NK-92 treated with Interleukin-12 subunit alpha and Interleukin-12 subunit beta, amount 100 ng/mL, for 24 hours (cell line): ENCODE data around the gene FBXL15.

Experiments used
- DNase-seq: peaks from one replicate; lab custom pipeline; 2025; lab: John Stamatoyannopoulos, UW

Gene FBXL15, protein sequence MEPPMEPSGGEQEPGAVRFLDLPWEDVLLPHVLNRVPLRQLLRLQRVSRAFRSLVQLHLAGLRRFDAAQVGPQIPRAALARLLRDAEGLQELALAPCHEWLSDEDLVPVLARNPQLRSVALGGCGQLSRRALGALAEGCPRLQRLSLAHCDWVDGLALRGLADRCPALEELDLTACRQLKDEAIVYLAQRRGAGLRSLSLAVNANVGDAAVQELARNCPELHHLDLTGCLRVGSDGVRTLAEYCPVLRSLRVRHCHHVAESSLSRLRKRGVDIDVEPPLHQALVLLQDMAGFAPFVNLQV

GRCh38 chr10:102420714-102421506, at the start of gene FBXL15:
FBXL15 (plus strand) TSS chr10:102420836; CDS start chr10:102421130, 294 bp downstream.
- DNase-seq = peak; percentile 91

GRCh38 chr10:102371295-102371694, 49.3 kb upstream of the FBXL15 start:
- no peak for DNase-seq

DNA sequence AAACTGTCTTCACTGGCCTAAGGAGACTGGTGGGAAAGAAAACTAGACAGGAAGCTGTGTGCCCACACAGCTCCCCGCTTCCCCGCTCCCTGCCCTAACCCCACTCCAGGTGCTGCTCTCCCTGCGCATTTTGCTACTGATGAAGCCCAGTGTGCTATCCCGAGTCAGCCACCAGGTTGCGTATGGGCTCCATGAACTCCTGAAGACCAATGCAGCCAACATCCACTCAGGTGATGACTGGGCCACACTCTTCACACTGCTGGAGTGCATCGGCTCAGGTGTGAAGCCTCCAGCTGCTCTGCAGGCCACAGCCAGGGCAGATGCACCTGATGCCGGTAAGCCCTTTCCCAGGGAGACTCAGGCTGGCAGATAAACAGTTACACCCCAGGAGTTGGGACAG, 45.4 kb upstream of the FBXL15 start:
- DNase-seq = no peak

DNA sequence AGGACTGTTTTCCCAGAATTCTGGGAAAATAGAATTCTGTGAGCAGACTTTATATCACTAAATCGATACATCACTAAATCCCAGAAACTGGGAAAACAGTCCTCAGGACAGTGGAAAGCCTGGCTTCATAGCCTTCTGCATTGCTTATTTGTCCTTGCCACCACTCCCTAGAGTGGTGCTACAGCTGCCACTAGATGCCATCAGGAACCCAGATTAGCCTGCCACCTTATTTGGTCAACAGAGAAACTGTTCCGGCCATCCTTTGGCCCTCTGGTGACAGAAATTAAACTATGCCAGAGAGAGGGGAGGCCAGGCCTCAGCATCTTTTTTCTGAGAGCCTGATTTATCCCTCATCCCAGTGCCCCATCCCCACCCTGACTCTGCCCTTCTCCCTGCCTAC, 44.8 kb upstream of the FBXL15 start:
- no peak for DNase-seq

- no peak for DNase-seq
Measured at GRCh38 chr10:102376901-102377300, 43.7 kb upstream of the FBXL15 start.

DNA sequence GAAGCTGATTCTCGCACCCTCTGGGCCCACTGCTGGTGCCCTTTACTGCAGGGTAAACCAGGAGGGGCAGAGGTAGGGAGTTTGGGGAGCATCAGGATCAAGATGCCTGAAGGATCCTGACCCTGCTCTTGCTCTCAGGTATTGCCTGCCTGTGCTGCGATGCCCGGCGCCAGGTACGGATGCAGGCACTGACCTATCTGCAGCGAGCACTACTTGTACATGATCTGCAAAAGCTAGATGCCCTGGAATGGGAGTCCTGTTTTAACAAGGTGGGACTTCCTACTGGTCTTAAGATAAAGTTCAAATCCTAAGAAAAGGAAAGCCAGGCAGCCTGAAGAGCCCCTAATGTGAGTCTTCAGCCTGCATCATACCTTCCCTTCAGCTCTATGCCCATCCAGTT, 41.3 kb upstream of the FBXL15 start:
- DNase-seq = no peak

GRCh38 chr10:102381983-102382382, 38.7 kb upstream of the FBXL15 start:
- DNase-seq = no peak

DNA sequence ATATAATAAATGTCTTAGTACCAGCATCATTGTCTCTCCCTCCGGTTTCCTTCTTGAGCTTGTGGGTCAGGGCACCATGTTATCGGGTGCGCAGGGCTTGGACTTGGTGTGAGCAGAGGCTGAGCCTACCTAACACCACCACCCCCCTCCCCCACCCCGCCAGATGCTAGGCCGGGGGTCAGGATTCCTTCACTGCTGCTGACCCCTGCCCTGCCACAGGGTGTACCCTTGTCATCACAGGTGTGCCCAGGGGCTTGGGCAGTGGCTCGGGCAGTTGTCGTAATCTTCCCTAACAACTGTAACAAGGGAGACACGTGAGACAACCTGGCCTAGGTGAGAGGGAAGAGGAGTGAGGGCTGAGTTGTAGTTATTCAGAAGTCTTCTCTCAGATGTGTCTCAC, 37.8 kb upstream of the FBXL15 start:
- no peak for DNase-seq

- no peak for DNase-seq
Measured at GRCh38 chr10:102384053-102384452, 36.6 kb upstream of the FBXL15 start.

- DNase-seq = no peak
Measured at GRCh38 chr10:102384606-102385429, 35.8 kb upstream of the FBXL15 start.

- DNase-seq = no peak
Measured at GRCh38 chr10:102389894-102390293, 30.7 kb upstream of the FBXL15 start.

- no peak for DNase-seq
Measured at GRCh38 chr10:102392306-102392705, 28.3 kb upstream of the FBXL15 start.

DNA sequence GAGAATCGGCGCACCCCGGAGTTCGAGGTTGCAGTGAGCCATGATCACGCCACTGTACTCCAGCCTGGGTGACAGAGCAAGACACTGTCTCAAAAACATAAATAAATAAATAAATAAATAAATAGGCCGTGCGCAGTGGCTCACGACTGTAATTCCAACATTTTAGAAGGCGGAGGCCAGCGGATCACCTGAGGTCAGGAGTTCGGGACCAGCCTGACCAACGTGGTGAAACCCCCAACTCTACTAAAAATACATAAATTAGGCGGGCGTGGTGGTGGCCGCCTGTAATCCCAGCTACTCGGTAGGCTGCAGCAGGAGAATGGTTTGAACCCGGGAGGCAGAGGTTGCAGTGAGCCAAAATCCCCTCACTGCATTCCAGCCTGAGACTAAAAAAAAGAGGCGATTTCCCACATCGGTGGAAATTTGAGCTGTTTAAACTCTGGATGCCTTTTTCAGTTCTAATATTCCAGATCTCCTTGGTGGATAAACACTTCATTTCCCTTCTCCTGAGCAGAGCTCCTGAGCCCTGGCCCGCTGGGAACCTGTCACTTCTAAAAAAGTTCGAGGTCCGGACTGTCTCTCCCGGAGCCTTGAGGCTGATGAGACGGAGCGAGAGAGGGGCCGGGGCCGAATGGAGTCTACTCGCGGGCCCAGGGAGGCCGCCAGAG, 27.1 kb upstream of the FBXL15 start:
- DNase-seq = no peak

- peak; percentile 97 for DNase-seq
Measured at GRCh38 chr10:102394079-102394800, 26.4 kb upstream of the FBXL15 start.

GRCh38 chr10:102394801-102395399, 25.7 kb upstream of the FBXL15 start:
- DNase-seq = no peak

- peak; percentile 75 for DNase-seq
Measured at GRCh38 chr10:102395400-102396316, 25.0 kb upstream of the FBXL15 start, which contains the start of gene NFKB2. NFKB2 (plus strand) TSS chr10:102395705; CDS start chr10:102395960, 255 bp downstream.

DNA sequence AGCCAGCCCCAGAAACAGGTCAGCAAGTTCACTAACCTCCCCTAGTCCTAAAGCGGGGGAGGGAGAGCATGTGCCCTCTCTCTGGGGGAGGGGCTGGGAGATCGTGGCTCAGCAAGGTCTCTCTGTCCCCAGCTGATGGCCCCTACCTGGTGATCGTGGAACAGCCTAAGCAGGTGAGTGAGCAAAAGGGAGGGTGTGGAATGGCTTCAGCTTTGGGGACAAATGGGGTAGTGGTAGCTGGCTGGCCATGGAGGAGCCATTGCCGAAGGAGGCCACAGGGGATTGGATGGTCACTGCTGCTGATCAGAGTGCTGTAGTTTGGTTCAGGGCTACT, 24.4 kb upstream of the FBXL15 start:
- DNase-seq = no peak

GRCh38 chr10:102396730-102397151, 23.9 kb upstream of the FBXL15 start:
- DNase-seq = no peak

GRCh38 chr10:102397222-102398171, 23.1 kb upstream of the FBXL15 start:
- DNase-seq = no peak
